HEK293 (cell line): ENCODE results near the gene WDR91.

Experiments
- CTCF ChIP-seq: fragments of 450-650 bp; formaldehyde crosslinking; IDR thresholded peaks from 2 replicates; pipeline ENCODE4 v1.5.1; 2016; ENCODE audit warnings: missing biosample characterization, missing genetic modification characterization
- MZF1 ChIP-seq: fragments of 450-650 bp; formaldehyde crosslinking; IDR thresholded peaks from 2 replicates; pipeline ENCODE4 v1.5.1; 2017; ENCODE audit warnings: missing biosample characterization, missing genetic modification characterization, borderline replicate concordance
- YY1 ChIP-seq: fragments of 450-650 bp; formaldehyde crosslinking; IDR thresholded peaks from 2 replicates; pipeline ENCODE4 v1.5.1; 2018; ENCODE audit warnings: missing biosample characterization, missing genetic modification characterization
- ZBTB1 ChIP-seq: fragments of 450-650 bp; formaldehyde crosslinking; IDR thresholded peaks from 2 replicates; pipeline ENCODE4 v1.5.1; 2016; ENCODE audit warnings: missing biosample characterization, missing genetic modification characterization
- ZNF335 ChIP-seq: fragments of 450-650 bp; formaldehyde crosslinking; conservative IDR thresholded peaks from 2 replicates; pipeline ENCODE4 v1.5.1; 2016; ENCODE audit warnings: missing biosample characterization, missing genetic modification characterization
- ZNF362 ChIP-seq: fragments of 450-650 bp; formaldehyde crosslinking; IDR thresholded peaks from 2 replicates; pipeline ENCODE4 v1.5.1; 2016; ENCODE audit warnings: missing biosample characterization, missing genetic modification characterization
- ZNF623 ChIP-seq: fragments of 450-650 bp; formaldehyde crosslinking; IDR thresholded peaks from 2 replicates; pipeline ENCODE4 v1.5.1; 2016; ENCODE audit warnings: missing biosample characterization, missing genetic modification characterization

GRCh38 chr7:135168001-135168400, 43.3 kb downstream of the WDR91 start:
- TF ChIP-seq YY1 (tag by site-specific recombination) = no peak
- TF ChIP-seq ZNF335 (tag by site-specific recombination) = no peak
- no peak for TF ChIP-seq CTCF
- TF ChIP-seq ZNF362 = no peak
- no peak for TF ChIP-seq ZBTB1 (tag by site-specific recombination)
- no peak for TF ChIP-seq ZNF623 (tag by site-specific recombination)
- no peak for TF ChIP-seq MZF1 (tag by site-specific recombination)
